HepG2 (cell line): ENCODE data around the gene HIPK4. TPM values are rescaled to one million over a fixed set of nuclear protein-coding genes. Genes with fewer than 3 reads are reported as not detected.

Experiments used
- ARID2 ChIP-seq: sonication (generic); formaldehyde crosslinking; IDR thresholded peaks from 2 replicates; pipeline ENCODE4 v1.8.1; 2022; ENCODE audit warnings: mild to moderate bottlenecking, missing genetic modification reagents, borderline replicate concordance
- BHLHE40 ChIP-seq: IDR thresholded peaks from 2 replicates; pipeline ENCODE4 v1.6.1; 2011; ENCODE audit warnings: low read length, improper control_type of control experiment
- CERS6 ChIP-seq: sonication (generic); formaldehyde crosslinking; IDR thresholded peaks from 2 replicates; pipeline ENCODE4 v1.5.0; 2020; ENCODE audit warnings: missing genetic modification reagents
- FOXC1 ChIP-seq: sonication (generic); formaldehyde crosslinking; IDR thresholded peaks from 2 replicates; pipeline ENCODE4 v1.8.0; 2022; ENCODE audit warnings: mild to moderate bottlenecking, missing genetic modification reagents, borderline replicate concordance
- IRF9 ChIP-seq: sonication (generic); formaldehyde crosslinking; IDR thresholded peaks from 2 replicates; pipeline ENCODE4 v1.8.0; 2022; ENCODE audit warnings: missing genetic modification reagents, mild to moderate bottlenecking, borderline replicate concordance
- MBD4 ChIP-seq: IDR thresholded peaks from 2 replicates; pipeline ENCODE4 v1.6.1; 2012; ENCODE audit warnings: low read length, inconsistent platforms, borderline replicate concordance
- TEF ChIP-seq: sonication (generic); formaldehyde crosslinking; IDR thresholded peaks from 2 replicates; pipeline ENCODE4 v1.5.0; 2020; ENCODE audit warnings: missing genetic modification reagents
- TP53 ChIP-seq: sonication (generic); formaldehyde crosslinking; conservative IDR thresholded peaks from 2 replicates; pipeline ENCODE4 v1.4.0; 2020; ENCODE audit warnings: missing genetic modification reagents
- TSC22D2 ChIP-seq: sonication (generic); formaldehyde crosslinking; IDR thresholded peaks from 2 replicates; pipeline ENCODE4 v1.5.1; 2020; ENCODE audit warnings: missing genetic modification reagents, mild to moderate bottlenecking, borderline replicate concordance
- ZC3H13 ChIP-seq: sonication (generic); formaldehyde crosslinking; IDR thresholded peaks from 2 replicates; pipeline ENCODE4 v1.8.1; 2023; ENCODE audit warnings: mild to moderate bottlenecking, missing genetic modification reagents, moderate library complexity
- ZFAT ChIP-seq: sonication (generic); formaldehyde crosslinking; conservative IDR thresholded peaks from 2 replicates; pipeline ENCODE4 v1.8.1; 2023; ENCODE audit warnings: missing genetic modification reagents, inconsistent platforms
- ZFP36L2 ChIP-seq: sonication (generic); formaldehyde crosslinking; IDR thresholded peaks from 2 replicates; pipeline ENCODE4 v1.4.0; 2020; ENCODE audit warnings: missing genetic modification reagents
- ZNF280D ChIP-seq: sonication (generic); formaldehyde crosslinking; IDR thresholded peaks from 2 replicates; pipeline ENCODE4 v1.5.1; 2020; ENCODE audit warnings: mild to moderate bottlenecking, missing genetic modification reagents
- ZNF34 ChIP-seq: sonication (generic); formaldehyde crosslinking; IDR thresholded peaks from 2 replicates; pipeline ENCODE4 v1.4.0; 2020; ENCODE audit warnings: mild to moderate bottlenecking, missing genetic modification reagents, borderline replicate concordance
- ZNF549 ChIP-seq: sonication (generic); formaldehyde crosslinking; IDR thresholded peaks from 2 replicates; pipeline ENCODE4 v1.5.0; 2020; ENCODE audit warnings: missing genetic modification reagents
- ZSCAN12 ChIP-seq: sonication (generic); formaldehyde crosslinking; IDR thresholded peaks from 2 replicates; pipeline ENCODE4 v1.9.0; 2021; ENCODE audit warnings: mild to moderate bottlenecking, missing genetic modification reagents
- polyA plus RNA-seq, 8 experiments: library from polyadenylated mRNA; depleted of rRNA in 3 of 8; stranded (reverse) in 7 of 8; unstranded in 1 of 8; fragments of >200 nt; fragmentation: Illumina TruSeq in 4 of 8; extraction: Trizol in 4 of 8; gene quantifications; 2 replicates each; pipeline versions ENCODE4 v1.2.1 to v1.2.3, GENCODE V29; 2011 to 2016; ENCODE audit warnings: low read depth in 4 of 8, missing spikeins in 1 of 8, mixed read lengths in 1 of 8; ENCODE audit not compliant: insufficient read depth in 1 of 8
- total RNA-seq, 5 experiments: library from RNA; depleted of rRNA; stranded (reverse); fragments of >200 nt; fragmentation: Illumina TruSeq; extraction: Trizol; gene quantifications; 2 replicates each; pipeline ENCODE4 v1.2.3, GENCODE V29; 2016; ENCODE audit warnings: low read depth in 1 of 5
- TF ChIP-seq, protein P1 (sequence below): sonication (generic); formaldehyde crosslinking; IDR thresholded peaks from 2 replicates; pipeline ENCODE4 v1.4.0; 2020; ENCODE audit warnings: missing genetic modification reagents, borderline replicate concordance
- TF ChIP-seq, protein P2 (sequence below): sonication (generic); formaldehyde crosslinking; IDR thresholded peaks from 2 replicates; pipeline ENCODE4 v1.5.0; 2020; ENCODE audit warnings: mild to moderate bottlenecking, missing genetic modification reagents

Gene HIPK4
- total and polyA plus RNA-seq, 2 of the 13 experiments (the other 11 are each of a cell fraction or from before 2014, with no cell fraction given): 0.03 TPM; not detected in 1

- TF ChIP-seq, protein P1, sequence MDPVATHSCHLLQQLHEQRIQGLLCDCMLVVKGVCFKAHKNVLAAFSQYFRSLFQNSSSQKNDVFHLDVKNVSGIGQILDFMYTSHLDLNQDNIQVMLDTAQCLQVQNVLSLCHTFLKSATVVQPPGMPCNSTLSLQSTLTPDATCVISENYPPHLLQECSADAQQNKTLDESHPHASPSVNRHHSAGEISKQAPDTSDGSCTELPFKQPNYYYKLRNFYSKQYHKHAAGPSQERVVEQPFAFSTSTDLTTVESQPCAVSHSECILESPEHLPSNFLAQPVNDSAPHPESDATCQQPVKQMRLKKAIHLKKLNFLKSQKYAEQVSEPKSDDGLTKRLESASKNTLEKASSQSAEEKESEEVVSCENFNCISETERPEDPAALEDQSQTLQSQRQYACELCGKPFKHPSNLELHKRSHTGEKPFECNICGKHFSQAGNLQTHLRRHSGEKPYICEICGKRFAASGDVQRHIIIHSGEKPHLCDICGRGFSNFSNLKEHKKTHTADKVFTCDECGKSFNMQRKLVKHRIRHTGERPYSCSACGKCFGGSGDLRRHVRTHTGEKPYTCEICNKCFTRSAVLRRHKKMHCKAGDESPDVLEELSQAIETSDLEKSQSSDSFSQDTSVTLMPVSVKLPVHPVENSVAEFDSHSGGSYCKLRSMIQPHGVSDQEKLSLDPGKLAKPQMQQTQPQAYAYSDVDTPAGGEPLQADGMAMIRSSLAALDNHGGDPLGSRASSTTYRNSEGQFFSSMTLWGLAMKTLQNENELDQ (CRISPR knock-in tag): no peak
- TF ChIP-seq ZNF280D (CRISPR knock-in tag): no peak
- TF ChIP-seq ZSCAN12 (CRISPR knock-in tag): 0 out of 2 replicates have a peak, but pooled peaks have one; percentile 81
- peak; percentile 98 for TF ChIP-seq BHLHE40
- peak; percentile 63; the same call in 1 of the 2 replicates for TF ChIP-seq ARID2 (CRISPR knock-in tag)
- TF ChIP-seq TSC22D2 (CRISPR knock-in tag): 0 out of 2 replicates have a peak, but pooled peaks have one; percentile 35
- peak; percentile 60; the same call in 1 of the 2 replicates for TF ChIP-seq FOXC1
- no peak for TF ChIP-seq MBD4
- no peak for TF ChIP-seq TP53 (CRISPR knock-in tag)
- TF ChIP-seq ZNF34 (CRISPR knock-in tag): no peak
- TF ChIP-seq ZC3H13: peak; percentile 97
- TF ChIP-seq ZNF549 (CRISPR knock-in tag): no peak
- peak; percentile 73 for TF ChIP-seq IRF9 (CRISPR knock-in tag)
- no peak for TF ChIP-seq ZFP36L2 (CRISPR knock-in tag)
- TF ChIP-seq TEF (CRISPR knock-in tag): no peak
- TF ChIP-seq, protein P2, sequence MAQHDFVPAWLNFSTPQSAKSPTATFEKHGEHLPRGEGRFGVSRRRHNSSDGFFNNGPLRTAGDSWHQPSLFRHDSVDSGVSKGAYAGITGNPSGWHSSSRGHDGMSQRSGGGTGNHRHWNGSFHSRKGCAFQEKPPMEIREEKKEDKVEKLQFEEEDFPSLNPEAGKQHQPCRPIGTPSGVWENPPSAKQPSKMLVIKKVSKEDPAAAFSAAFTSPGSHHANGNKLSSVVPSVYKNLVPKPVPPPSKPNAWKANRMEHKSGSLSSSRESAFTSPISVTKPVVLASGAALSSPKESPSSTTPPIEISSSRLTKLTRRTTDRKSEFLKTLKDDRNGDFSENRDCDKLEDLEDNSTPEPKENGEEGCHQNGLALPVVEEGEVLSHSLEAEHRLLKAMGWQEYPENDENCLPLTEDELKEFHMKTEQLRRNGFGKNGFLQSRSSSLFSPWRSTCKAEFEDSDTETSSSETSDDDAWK (CRISPR knock-in tag): no peak
- no peak for TF ChIP-seq CERS6 (CRISPR knock-in tag)
- 0 out of 2 replicates have a peak, but pooled peaks have one; percentile 19 for TF ChIP-seq ZFAT (CRISPR knock-in tag)
These were observed 31.1 kb upstream of the HIPK4 start (continued) for GRCh38 chr19:40420766-40421765.
